Measurements from ENCODE around the gene ARIH2. TPM values are rescaled to one million over a fixed set of nuclear protein-coding genes. Genes with fewer than 3 reads are reported as not detected.

The ARIH2 gene
- total RNA-seq, 1 experiment from 2014 or later = 122 TPM

GRCh38 chr3:48990636-48991469 is 72.2 kb downstream of the ARIH2 start:
- Histone ChIP-seq H3K79me1 (ENCODE audit: insufficient read depth, low read depth, low read length, poor library complexity, severe bottlenecking) (no peaks in the 10 kb centered on the region), H4K20me1 (ENCODE audit: control insufficient read depth, insufficient read depth, insufficient read length) (no peaks in the 10 kb centered on the region), H2BK5ac (ENCODE audit: insufficient read length, low read length) (no peak overlapping the region), H3K79me2 (ENCODE audit: insufficient read depth, low read length) (no peaks in the 10 kb centered on the region; the same call in 1 of the 2 replicates), H2BK20ac (ENCODE audit: low read depth, low read length, poor library complexity, severe bottlenecking) (no peak overlapping the region), H3K56ac (ENCODE audit: insufficient read length, low read depth, low read length) (no peak overlapping the region), H3T11ph (ENCODE audit: low read length) (no peak overlapping the region), H2BK120ac (ENCODE audit: low read depth, low read length, poor library complexity, severe bottlenecking) (no peak overlapping the region), H2BK12ac (ENCODE audit: insufficient read length, low read depth, low read length) (no peak overlapping the region), H3K4ac (ENCODE audit: low read depth, low read length) (no peak overlapping the region), H2BK15ac (ENCODE audit: low read depth, low read length) (no peak overlapping the region), H4K8ac (replicated peaks; ENCODE audit: insufficient read length, low read depth, low read length) (no peak overlapping the region), H3K4me2 (ENCODE audit: insufficient read depth, insufficient read length, low read length) (peak overlapping the region; percentile 90), H3K23ac (ENCODE audit: insufficient read length, low read depth, low read length) (no peak overlapping the region), H3K9me3 (ENCODE audit: control insufficient read depth, low read depth, low read length) (no peaks in the 10 kb centered on the region), H2AFZ (ENCODE audit: low read length) (no peak overlapping the region), H3K9ac (ENCODE audit: extremely low read depth, insufficient read length, low read length) (peak overlapping the region; percentile 86), H3K4me1 (ENCODE audit: insufficient read depth, low read length) (peaks cover 11% of the 10 kb centered on the region; the same call in 1 of the 2 replicates), H4K91ac (ENCODE audit: insufficient read length, low read depth, low read length) (no peak overlapping the region), H3K27me3 (ENCODE audit: insufficient read depth, low read length) (no peaks in the 10 kb centered on the region), H3K18ac (ENCODE audit: insufficient read length, low read depth, low read length) (peak overlapping the region; percentile 95), H3K14ac (ENCODE audit: insufficient read depth, low read length) (peak overlapping the region; percentile 94), H3K27ac (ENCODE audit: insufficient read length, low read depth, low read length) (no peak overlapping the region), H4K5ac (ENCODE audit: insufficient read length, low read depth, low read length) (peak overlapping the region; percentile 79), H3K23me2 (ENCODE audit: insufficient read length, low read depth, low read length, poor library complexity, severe bottlenecking) (peaks cover 21% of the 10 kb centered on the region), H2AK5ac (ENCODE audit: insufficient read length, low read length) (no peak overlapping the region)
- Mint-ChIP-seq H3K4me1 (peaks cover 20 to 23% of the 10 kb centered on the region in 2 experiments), H3K4me3 (peak overlapping the region; percentile 86 to 89), H3K27ac (peak overlapping the region in 2 of 3 experiments; percentile 87 to 91; a peak in 5 of 7 replicates), H3K36me3 (ENCODE audit: insufficient read depth in 1 of 3, low read depth in 3 of 3) (peaks cover 5 to 32% (median 14%) of the 10 kb centered on the region in 3 experiments), H3K27me3 (ENCODE audit: low read depth) (no peaks in the 10 kb centered on the region; the same call in 1 of the 2 replicates), H3K9me3 (no peaks in the 10 kb centered on the region)
- TF ChIP-seq, protein P1, sequence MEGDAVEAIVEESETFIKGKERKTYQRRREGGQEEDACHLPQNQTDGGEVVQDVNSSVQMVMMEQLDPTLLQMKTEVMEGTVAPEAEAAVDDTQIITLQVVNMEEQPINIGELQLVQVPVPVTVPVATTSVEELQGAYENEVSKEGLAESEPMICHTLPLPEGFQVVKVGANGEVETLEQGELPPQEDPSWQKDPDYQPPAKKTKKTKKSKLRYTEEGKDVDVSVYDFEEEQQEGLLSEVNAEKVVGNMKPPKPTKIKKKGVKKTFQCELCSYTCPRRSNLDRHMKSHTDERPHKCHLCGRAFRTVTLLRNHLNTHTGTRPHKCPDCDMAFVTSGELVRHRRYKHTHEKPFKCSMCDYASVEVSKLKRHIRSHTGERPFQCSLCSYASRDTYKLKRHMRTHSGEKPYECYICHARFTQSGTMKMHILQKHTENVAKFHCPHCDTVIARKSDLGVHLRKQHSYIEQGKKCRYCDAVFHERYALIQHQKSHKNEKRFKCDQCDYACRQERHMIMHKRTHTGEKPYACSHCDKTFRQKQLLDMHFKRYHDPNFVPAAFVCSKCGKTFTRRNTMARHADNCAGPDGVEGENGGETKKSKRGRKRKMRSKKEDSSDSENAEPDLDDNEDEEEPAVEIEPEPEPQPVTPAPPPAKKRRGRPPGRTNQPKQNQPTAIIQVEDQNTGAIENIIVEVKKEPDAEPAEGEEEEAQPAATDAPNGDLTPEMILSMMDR (conservative IDR thresholded peaks at IDR 0.05) = no peak
- DNase-seq = peak; percentile 63
- no CpG with 5 or more reads among the region's 40 CpGs for WGBS (ENCODE audit: extremely low coverage, insufficient read length, low lambda C conversion rate)
